Colonic mucosa (tissue), 4 donors: ENCODE data around the gene NCKAP1. TPM values are rescaled to one million over a fixed set of nuclear protein-coding genes. Genes with fewer than 3 reads are reported as not detected.
"Not testable (repeated sequence)": the region's sequence is repeated elsewhere in the genome, so short reads cannot be mapped to it uniquely, and the experiment has no call there.

Experiments used
- DNase-seq: peaks from one replicate; pipeline ENCODE4 v3.0.0-alpha.2; 2020
- H3K27ac ChIP-seq: fragments of 200-600 bp; one replicate; pipeline ENCODE4 v1.8.0; 2021
- H3K27me3 ChIP-seq: fragments of 200-600 bp; one replicate; pipeline ENCODE4 v1.8.0; 2021
- H3K36me3 ChIP-seq: fragments of 200-600 bp; one replicate; pipeline ENCODE4 v1.8.0; 2021
- H3K4me1 ChIP-seq: fragments of 200-600 bp; one replicate; pipeline ENCODE4 v1.8.0; 2021; ENCODE audit warnings: mild to moderate bottlenecking
- H3K4me3 ChIP-seq: fragments of 200-600 bp; one replicate; pipeline ENCODE4 v1.8.0; 2021
- H3K9ac ChIP-seq, 2 donors: one replicate each; pipeline ENCODE4 v1.7.0; 2013; ENCODE audit warnings: control low read depth in 2 of 2, low read depth in 2 of 2, low read length in 2 of 2
- H3K9me3 ChIP-seq: fragments of 200-600 bp; one replicate; pipeline ENCODE4 v1.8.0; 2021
- CTCF ChIP-seq: fragments of 200-600 bp; IDR thresholded peaks from one replicate; pipeline ENCODE4 v1.8.0; 2022; ENCODE audit warnings: antibody characterized with exemption, mild to moderate bottlenecking
- intact Hi-C: fragments of 100-400 bp; cut with DNase I; formaldehyde crosslinking; loops from one replicate; pipeline ENCODE4 v1.14.1; 2022
- total RNA-seq, 2 donors: library from RNA; stranded (reverse); fragmentation: NEBNext Ultra II Directional in 1 of 2; extraction: Animal tissue kit (Norgen Biotek cat#: 25700) in 1 of 2; gene quantifications; one replicate each; pipeline ENCODE4 v1.2.1, GENCODE V29; 2021
- donor health status: healthy.
- donor health status: DM: no; HTN: no; CAD: no.
- donor health status: DM: no; HTN: no; CAD: no.

The NCKAP1 gene
- total RNA-seq, 2 donors from 2014 or later = 105 to 133 TPM

GRCh38 chr2:182982941-182983340, 55.3 kb downstream of the NCKAP1 start:
- intact Hi-C loops = no loop called here
- no peak overlapping the region for H3K27ac ChIP-seq
- no peak for TF ChIP-seq CTCF
- no peak overlapping the region for H3K4me3 ChIP-seq
- H3K9ac ChIP-seq = no peak overlapping the region
- no peaks in the 10 kb centered on the region for H3K4me1 ChIP-seq
- no peaks in the 10 kb centered on the region for H3K9me3 ChIP-seq
- no peak for DNase-seq
- no peaks in the 10 kb centered on the region for H3K27me3 ChIP-seq
- peaks cover 4% of the 10 kb centered on the region for H3K36me3 ChIP-seq

- H3K9me3 ChIP-seq, H3K36me3 ChIP-seq, H3K9ac ChIP-seq, H3K4me1 ChIP-seq, intact Hi-C loops, H3K27ac ChIP-seq, H3K4me3 ChIP-seq, H3K27me3 ChIP-seq, DNase-seq: not testable (repeated sequence)
Measured at GRCh38 chr2:182981475-182981874, 56.8 kb downstream of the NCKAP1 start.

GRCh38 chr2:182980652-182981051, 57.6 kb downstream of the NCKAP1 start:
- Histone ChIP-seq H3K4me1 (no peaks in the 10 kb centered on the region), H3K27ac (no peak overlapping the region), H3K9ac (no peak overlapping the region), H3K36me3 (peaks cover 4% of the 10 kb centered on the region), H3K4me3 (no peak overlapping the region), H3K9me3 (no peaks in the 10 kb centered on the region), H3K27me3 (no peaks in the 10 kb centered on the region)
- TF ChIP-seq CTCF = no peak
- intact Hi-C loops = no loop called here
- no peak for DNase-seq

- Histone ChIP-seq H3K27ac (no peak overlapping the region), H3K4me3 (no peak overlapping the region), H3K4me1 (no peaks in the 10 kb centered on the region), H3K27me3 (no peaks in the 10 kb centered on the region), H3K36me3 (peaks cover 4% of the 10 kb centered on the region), H3K9me3 (no peaks in the 10 kb centered on the region), H3K9ac (no peak overlapping the region)
- DNase-seq = no peak
- TF ChIP-seq CTCF = peak; percentile 45
- intact Hi-C loops = no loop called here
Measured at GRCh38 chr2:182980115-182980514, 58.1 kb downstream of the NCKAP1 start.

- intact Hi-C loops = loop anchor here (5.0 to 10.0 kb wide), 3 partner anchors 53 to 215 kb away; no protein-coding TSS in a partner anchor
- H3K9ac ChIP-seq = no peak overlapping the region
- H3K27ac ChIP-seq = no peak overlapping the region
- no peaks in the 10 kb centered on the region for H3K9me3 ChIP-seq
- no peak for TF ChIP-seq CTCF
- H3K36me3 ChIP-seq = peaks cover 4% of the 10 kb centered on the region
- DNase-seq = no peak
- H3K4me1 ChIP-seq = no peaks in the 10 kb centered on the region
- no peaks in the 10 kb centered on the region for H3K27me3 ChIP-seq
- H3K4me3 ChIP-seq = no peak overlapping the region
Measured at GRCh38 chr2:182977463-182977862, 60.8 kb downstream of the NCKAP1 start.

- Histone ChIP-seq H3K9ac (no peak overlapping the region), H3K4me1 (no peaks in the 10 kb centered on the region), H3K36me3 (peaks cover 4% of the 10 kb centered on the region), H3K27ac (no peak overlapping the region), H3K9me3 (no peaks in the 10 kb centered on the region), H3K27me3 (no peaks in the 10 kb centered on the region), H3K4me3 (no peak overlapping the region)
- no peak for TF ChIP-seq CTCF
- intact Hi-C loops = loop anchor here (10.0 kb wide), 1 partner anchor 49 kb away; no protein-coding TSS in a partner anchor
- no peak for DNase-seq
Measured at GRCh38 chr2:182973441-182974352, 64.6 kb downstream of the NCKAP1 start.
